Left lobe of liver (tissue), 2 donors: ENCODE results near the gene VN1R2. TPM values are rescaled to one million over a fixed set of nuclear protein-coding genes. Genes with fewer than 3 reads are reported as not detected.
"Not testable (repeated sequence)": the region's sequence is repeated elsewhere in the genome, so short reads cannot be mapped to it uniquely, and the experiment has no call there.

Experiments used
- ATAC-seq: fragments of 200-7000 bp; cut with Tn5 transposase; one replicate; pipeline ENCODE4 v1.9.1; 2020; ENCODE audit warnings: mild to moderate bottlenecking, moderate library complexity
- DNase-seq: peaks from one replicate; pipeline ENCODE4 v3.0.0-alpha.2; 2020; ENCODE audit warnings: low spot score
- total RNA-seq: library from RNA; stranded (reverse); gene quantifications from one replicate; pipeline ENCODE4 v1.2.1, GENCODE V29; 2021
- donor health status: DM: no; HTN: no; CAD: no; lungs with moderate emphysema.
- donor health status: DM: no; HTN: yes; CAD: no.

Gene VN1R2, protein sequence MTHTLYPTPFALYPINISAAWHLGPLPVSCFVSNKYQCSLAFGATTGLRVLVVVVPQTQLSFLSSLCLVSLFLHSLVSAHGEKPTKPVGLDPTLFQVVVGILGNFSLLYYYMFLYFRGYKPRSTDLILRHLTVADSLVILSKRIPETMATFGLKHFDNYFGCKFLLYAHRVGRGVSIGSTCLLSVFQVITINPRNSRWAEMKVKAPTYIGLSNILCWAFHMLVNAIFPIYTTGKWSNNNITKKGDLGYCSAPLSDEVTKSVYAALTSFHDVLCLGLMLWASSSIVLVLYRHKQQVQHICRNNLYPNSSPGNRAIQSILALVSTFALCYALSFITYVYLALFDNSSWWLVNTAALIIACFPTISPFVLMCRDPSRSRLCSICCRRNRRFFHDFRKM
- not detected for total RNA-seq

DNA sequence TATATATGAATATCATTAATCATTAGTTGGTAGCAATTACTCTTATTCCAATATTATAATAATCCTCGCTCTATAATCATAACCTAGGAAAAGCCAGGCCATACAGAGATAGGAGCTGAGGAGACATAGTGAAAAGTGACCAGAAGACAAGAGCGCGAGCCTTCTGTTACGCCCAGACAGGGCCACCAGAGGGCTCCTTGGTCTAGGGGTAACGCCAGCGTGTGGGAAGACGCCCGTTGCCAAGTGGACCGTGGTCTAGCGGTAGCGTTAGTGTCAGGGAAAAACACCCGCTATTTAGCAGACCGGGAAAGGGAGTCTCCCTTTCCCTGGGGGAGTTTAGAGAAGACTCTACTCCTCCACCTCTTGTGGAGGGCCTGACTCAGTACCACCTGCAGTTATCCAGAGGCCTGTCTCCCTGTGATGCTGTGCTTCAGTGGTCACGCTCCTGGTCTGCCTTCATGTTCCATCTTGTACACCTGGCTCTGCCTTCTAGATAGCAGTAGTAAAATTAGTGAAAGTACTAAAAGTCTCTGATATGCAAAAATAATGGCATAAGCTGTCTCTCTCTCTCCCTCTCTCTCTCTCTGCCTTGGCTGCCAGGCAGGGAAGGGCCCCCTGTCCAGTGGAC lies at the start of gene VN1R2:
TSS of gene VN1R2 (plus strand) at position 578 of the 628 bp plus-strand sequence. CDS start 84 bp downstream, outside the sequence.
- DNase-seq, result not testable (repeated sequence)

DNA sequence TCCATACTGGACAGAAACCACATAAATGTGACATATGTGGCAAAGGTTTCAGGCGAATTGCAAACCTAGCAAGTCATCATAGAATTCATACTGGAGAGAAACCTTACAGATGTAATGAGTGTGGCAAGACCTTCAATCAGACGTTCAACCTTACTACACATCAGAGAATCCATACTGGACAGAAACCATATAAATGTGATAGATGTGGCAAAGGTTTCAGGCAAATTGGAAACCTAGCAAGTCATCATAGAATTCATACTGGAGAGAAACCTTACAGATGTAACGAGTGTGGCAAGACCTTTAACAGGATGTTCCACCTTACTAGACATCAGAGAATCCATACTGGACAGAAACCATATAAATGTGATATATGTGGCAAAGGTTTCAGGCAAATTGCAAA lies 46.5 kb upstream of the VN1R2 start:
- not testable (repeated sequence) for DNase-seq, ATAC-seq

More for the DNA sequence above, at the start of gene VN1R2:
- not testable (repeated sequence) for ATAC-seq

DNA sequence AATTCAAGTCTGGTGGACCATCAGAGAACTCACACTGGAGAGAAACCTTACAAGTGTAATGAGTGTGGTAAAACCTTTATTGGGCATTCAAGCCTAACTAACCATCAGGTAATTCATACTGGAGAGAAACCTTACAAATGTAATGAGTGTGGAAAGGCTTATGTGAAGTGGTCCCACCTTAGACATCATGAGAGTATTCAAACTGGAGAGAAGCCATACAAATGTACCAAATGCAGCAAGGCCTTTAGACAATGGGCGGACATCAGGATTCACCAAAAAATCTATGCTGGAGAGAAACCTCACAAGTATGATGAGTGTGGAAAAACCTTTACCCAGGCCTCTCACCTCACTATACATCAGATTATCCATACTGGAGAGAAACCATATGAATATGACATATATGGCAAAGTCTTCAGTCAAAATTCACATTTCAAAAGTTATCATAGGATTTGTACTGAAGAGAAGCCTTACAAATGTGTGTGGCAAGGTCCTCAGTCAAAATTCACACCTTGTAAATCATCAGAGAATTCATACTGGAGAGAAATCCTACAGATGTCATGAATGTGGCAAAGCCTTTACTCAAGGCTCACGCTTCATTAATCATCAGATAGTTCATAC lies 45.3 kb upstream of the VN1R2 start:
- ATAC-seq (no peak), DNase-seq (no peak)

DNA sequence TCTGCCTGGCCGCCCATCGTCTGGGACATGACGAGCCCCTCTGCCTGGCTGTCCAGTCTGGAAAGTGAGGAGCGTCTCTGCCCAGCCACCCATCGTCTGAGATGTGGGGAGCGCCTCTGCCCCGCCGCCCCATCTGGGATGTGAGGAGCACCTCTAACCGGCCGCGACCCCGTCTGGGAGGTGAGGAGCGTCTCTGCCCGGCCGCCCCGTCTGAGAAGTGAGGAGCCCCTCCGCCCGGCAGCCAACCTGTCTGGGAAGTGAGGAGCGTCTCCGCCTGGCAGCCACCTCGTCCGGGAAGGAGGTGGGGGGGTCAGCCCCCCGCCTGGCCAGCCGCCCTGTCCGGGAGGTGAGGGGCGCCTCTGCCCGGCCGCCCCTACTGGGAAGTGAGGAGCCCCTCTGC lies 35.4 kb upstream of the VN1R2 start:
- not testable (repeated sequence) for DNase-seq, ATAC-seq

DNA sequence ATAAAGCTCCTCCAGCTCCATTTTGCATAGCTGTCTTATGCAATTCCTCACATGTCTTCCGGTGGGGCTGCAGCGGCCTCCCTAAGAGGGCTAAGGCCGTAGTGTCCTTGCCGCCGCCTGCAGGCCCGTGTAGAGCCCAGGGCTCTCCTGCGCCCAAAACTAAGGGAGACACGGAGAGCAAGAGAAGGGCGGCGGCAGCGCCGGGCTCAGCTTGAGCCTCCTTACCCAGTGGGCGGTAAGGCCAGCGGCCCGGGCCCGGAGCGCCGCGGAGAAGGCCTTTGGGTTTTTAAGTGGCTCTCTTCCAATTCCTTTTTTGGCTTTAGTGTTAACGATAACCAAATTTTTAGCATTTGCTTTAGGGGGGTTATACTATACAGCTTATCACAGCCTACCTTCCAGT lies 33.5 kb upstream of the VN1R2 start:
- DNase-seq (no peak), ATAC-seq (no peak)

DNA sequence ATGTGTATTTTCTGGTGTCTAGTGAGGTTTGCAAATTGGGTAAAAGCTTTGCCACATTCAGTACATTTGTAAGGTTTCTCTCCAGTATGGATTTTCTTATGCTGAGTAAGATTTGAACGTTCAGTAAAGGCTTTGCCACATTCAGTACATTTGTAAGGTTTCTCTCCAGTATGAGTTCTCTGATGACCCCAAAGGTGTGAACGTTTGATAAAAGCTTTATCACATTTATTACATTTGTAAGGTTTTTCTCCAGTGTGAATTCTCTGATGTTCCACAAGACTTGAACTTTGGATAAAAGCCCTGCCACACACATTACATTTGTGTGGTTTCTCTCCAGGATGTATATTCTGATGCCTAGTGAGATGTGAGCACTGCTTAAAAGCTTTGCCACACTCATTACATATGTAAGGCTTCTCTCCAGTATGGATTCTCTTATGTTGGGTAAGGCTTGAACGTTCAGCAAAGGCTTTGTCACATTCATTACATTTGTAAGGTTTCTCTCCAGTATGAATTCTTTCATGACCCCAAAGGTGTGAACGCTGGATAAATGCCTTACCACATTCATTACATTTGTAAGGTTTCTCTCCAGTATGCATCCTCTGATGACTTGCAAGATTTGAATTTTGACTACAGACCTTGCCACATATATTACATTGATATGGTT lies 20.8 kb upstream of the VN1R2 start:
- ATAC-seq, result no peak
- no peak for DNase-seq

DNA sequence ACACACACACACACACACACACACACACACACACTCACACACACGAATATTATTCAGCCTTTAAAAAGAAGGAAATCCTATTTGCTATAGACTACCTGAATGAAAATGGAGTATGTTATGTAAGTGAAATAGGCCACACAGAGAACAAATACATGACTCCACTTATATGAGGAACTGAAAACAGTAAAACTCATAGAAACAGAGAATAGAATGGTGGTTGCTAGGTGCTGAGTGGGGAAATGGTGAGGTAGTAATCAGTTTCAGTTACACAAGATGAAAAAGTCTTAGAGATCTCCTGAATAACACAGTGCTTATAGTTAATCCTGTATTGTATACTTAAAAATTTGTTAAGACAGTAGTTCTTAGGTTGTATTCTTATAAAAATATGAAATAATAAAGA lies 11.6 kb upstream of the VN1R2 start:
- ATAC-seq, result no peak
- DNase-seq, result no peak

DNA sequence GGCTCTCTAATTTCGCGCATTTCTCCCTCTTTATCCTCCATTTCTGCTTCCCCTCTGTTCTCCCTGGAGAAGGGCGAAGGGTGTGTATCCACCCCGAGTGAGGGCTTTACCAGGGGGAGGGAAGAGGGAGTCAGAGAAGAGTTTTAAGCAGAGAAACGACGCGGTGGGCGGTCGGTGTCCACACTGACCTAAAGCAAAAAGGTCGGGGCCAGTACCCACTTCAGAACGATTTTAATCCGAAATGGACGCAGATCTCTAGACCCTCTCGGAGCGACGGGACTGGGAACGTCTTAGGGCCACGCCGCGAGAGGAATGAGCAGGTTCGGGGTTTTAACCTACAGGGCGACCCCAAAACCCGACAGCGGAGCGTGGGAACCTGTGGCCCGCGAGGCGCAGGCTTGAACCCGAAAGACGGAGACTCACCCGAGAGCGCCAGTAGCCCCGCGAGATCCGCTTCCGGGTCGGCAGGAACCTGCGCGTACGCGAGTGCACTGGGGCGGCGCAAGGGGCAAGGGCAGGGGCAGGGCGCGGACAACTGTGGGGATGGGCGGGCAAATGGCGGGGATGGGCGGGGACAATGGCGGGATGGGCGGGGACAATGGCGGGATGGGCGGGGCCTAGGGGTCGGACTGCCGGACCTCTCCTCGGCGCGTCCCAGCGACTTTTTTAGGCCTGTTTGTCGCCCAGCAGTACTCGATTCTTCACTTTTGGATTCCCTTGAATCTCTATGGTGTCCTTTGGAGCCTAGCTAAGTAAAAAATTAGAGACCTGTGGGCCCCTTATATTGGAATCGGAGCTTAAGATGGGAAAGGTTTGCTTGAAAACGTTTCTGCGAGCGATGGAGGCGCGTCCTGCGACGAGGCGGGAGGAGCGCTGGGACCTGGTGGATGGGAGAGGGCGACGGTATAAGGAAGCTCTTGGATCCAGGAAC lies 3.4 kb upstream of the VN1R2 start, which contains the start of gene ZNF677:
TSS of gene ZNF677 (minus strand) at position 463 of the 931 bp plus-strand sequence. CDS start 3,323 bp downstream, outside the sequence.
- DNase-seq, result peak; percentile 66
- peak; percentile 88 for ATAC-seq

DNA sequence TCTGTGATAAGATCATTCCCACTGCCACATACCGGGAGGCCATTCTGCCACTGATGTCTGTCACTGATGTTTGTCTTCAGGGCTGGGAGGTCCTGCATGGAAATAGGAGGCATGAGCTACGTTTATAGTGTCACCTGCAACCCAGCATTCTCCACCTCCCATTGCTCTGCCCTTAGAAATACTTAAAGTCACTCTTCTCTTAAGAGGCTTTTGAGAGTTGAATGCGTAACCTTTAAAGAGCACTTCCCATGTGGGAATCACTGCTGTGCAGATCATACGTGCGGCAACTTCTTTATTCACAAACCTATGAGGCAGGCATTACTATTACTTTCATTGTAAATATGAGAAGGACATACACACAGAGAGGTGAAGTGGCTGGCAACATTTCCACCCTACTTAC lies 9.5 kb downstream of the VN1R2 start, which contains the start of gene VN1R4:
TSS of gene VN1R4 (minus strand) at position 101 of the 400 bp plus-strand sequence. CDS start at position 43, 58 bp downstream.
- ATAC-seq, DNase-seq: not testable (repeated sequence)

DNA sequence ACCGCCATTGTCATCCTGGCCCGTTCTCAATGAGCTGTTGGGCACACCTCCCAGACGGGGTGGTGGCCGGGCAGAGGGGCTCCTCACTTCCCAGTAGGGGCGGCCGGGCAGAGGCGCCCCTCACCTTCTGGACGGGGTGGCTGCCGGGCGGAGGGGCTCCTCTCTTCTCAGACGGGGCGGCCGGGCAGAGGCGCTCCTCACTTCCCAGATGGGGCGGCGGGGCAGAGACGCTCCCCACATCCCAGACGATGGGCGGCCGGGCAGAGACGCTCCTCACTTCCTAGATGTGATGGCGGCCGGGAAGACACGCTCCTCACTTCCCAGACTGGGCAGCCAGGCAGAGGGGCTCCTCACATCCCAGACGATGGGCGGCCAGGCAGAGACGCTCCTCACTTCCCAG lies 11.8 kb downstream of the VN1R2 start:
- DNase-seq, ATAC-seq: not testable (repeated sequence)

DNA sequence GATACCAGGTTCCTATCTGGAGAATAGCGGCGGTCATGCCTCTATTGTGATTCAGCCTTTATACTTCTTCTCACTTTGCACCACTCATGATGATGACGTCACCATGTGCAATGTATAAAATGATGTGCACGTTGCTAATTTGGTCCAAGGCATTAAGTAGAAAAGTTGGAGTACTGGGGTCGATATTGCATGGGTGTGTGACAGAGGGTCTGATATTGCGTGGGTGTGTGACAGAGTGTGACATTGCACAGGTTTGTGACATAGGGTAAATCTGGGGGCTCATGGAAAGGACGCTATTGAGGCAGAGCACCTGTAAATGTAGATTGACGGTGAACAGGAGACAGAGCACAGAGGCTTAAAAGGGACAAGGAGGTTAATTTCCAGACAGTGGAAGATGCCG lies 14.0 kb downstream of the VN1R2 start:
- ATAC-seq (no peak), DNase-seq (no peak)

DNA sequence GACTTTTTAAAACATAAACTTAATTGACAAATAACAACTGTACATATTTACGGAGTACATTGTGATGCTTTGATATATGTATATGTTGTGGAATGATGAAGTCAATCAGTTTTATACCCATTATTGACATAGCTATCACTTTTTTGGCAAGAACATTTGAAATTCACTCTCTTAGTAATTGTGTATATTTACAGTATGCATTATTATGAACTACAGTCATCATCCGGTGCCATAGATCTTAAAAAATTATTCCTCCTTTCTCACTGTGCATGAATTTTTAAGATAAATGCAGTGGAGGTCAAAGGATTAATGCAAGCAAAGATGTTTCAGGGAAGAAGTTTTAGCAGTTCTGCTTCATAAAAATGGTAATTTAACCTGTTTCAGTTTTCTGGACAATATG lies 17.4 kb downstream of the VN1R2 start:
- ATAC-seq, result no peak

DNA sequence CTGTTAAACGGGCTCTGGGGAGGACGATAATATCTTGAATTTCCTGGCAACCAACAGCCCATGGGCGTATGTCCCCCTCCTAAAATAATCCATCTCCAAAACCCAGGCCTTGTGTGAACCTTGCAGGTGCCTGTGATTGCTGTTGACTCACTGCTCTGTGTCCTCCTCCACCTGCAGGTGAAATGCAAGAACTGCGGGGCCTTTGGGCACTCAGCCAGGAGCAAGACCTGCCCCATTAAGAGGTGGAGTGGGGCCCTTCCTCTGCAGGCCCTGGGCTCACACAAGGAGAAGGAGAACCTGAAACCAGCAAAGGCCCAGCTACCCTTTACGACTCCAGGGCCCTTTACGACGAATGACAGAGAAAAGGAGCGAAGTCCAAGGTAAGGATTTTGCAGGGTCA lies 23.9 kb downstream of the VN1R2 start:
- ATAC-seq, DNase-seq: not testable (repeated sequence)

More for the DNA sequence above, 17.4 kb downstream of the VN1R2 start:
- no peak for DNase-seq

DNA sequence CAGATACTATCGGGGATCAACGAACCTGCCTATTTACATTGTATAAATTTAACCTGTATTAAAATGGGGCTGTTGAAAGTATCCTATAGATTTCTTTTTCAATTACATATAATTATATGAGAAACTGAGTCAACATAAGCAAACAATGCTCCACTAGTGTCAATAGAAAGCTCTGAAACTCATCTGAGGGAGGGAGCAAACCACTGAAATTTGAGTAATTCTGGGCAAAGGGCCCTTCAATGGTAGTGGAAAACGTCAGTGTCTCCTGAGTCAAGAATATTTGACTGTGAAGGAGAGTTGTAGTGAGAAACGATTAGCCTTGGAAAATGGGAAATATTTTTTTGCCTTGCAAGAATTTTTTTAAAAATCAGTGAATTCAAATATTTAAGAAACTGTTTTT lies 27.0 kb downstream of the VN1R2 start:
- no peak for DNase-seq
- no peak for ATAC-seq

DNA sequence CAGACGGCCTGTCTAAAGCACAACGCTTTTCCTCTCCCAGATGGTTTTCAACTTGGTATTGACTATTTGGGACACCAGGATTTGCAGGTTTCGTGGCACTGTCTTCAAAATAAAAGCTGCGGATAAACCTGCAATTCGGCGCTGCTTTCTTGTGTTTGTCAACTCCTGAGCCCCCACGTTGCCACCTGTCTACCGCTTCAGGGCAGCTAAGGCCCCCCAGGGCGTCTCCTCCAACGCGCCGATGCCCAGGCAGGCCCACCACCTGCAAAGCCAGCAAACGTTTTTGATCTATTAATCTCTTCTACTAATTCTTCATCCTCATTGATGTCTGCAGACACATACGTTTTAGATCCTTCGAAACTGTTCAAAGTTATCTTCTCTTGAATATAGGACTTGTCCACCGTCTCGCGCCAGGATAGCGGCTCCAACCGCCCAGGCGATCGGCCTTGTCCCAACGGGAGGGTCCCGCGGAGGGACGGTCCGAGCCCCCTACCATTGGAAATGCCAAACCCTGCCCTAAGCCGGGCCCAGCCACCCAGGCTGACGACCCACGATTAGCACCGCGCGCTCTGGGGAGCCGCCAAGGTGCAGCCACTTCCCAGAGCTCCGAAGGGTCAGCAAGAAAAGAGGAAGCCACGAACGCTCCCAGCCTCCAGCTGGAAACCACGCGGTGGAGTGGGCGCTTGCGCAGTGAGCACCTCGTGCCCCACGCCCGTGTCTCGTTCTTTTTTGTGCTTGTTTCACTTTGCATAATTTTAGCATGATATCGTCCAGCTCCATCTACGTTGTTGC lies 32.9 kb downstream of the VN1R2 start:
- DNase-seq (no peak), ATAC-seq (no peak)

DNA sequence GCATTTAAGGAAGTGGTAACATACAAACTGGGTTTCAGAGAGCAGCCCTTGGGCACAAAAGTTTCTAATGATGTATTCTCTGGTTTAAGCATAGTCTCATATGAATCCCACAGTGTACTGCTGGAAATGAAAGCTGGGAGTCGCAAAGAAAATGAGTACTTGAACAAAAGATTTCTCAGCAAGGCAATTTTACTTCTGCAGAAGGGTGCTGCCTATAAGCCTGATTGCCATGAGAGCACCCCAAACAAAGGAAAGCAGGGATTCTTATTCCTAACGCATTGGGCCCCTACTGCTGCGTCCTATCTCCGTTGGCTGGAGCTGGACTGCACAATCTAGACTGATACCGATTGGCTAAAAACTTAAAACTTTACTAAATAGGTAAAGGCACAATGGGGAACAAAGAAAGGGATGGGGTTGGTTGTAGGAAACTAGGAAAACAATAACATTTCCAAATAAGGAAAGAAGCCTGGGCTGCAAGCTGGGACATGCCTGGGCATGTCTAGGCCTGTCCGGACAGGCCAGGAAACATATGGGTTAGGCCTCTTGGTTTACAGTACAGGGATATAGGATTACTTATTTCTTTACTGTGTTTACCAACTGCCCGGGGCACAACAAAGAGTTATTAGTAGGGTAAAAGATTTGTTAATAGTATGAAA lies 36.8 kb downstream of the VN1R2 start:
- ATAC-seq (no peak), DNase-seq (no peak)

DNA sequence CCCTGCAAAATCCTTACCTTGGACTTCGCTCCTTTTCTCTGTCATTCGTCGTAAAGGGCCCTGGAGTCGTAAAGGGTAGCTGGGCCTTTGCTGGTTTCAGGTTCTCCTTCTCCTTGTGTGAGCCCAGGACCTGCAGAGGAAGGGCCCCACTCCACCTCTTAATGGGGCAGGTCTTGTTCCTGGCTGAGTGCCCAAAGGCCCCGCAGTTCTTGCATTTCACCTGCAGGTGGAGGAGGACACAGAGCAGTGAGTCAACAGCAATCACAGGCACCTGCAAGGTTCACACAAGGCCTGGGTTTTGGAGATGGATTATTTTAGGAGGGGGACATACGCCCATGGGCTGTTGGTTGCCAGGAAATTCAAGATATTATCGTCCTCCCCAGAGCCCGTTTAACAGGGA lies 43.2 kb downstream of the VN1R2 start:
- DNase-seq, ATAC-seq: not testable (repeated sequence)

DNA sequence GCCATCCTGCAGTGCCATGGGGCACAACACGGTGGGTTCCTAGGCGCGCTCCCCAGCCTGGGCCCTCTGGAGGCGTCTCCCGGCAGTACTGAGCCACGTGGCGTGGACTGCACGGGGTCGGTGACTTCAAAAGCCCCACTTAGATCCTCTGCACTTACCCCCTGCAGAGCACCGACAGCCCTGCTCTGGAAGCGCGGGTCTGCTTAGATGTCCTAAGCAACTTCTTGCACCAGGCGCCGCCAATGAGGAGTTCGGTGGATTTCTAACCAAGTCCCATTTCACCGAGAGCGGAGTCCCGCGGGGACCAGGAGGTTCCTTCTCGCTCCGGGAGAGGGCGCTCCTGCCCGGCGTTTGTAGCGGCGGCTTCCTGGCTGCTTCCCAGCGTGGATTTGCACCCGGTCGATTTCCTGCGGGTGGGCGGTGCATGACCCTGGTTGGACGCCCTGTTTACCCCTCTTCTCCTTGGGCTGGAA lies 50.3 kb downstream of the VN1R2 start:
- ATAC-seq (no peak), DNase-seq (no peak)
